GM19324 (cell line): ENCODE results near the gene ALDH1A1.

Experiments used
- ATAC-seq: cut with Tn5 transposase; IDR thresholded peaks from one replicate; pipeline ENCODE4 v1.9.1; 2021; ENCODE audit warnings: mild to moderate bottlenecking, moderate library complexity; ENCODE audit not compliant: unreplicated experiment, low FRiP score

ALDH1A1 gene

DNA sequence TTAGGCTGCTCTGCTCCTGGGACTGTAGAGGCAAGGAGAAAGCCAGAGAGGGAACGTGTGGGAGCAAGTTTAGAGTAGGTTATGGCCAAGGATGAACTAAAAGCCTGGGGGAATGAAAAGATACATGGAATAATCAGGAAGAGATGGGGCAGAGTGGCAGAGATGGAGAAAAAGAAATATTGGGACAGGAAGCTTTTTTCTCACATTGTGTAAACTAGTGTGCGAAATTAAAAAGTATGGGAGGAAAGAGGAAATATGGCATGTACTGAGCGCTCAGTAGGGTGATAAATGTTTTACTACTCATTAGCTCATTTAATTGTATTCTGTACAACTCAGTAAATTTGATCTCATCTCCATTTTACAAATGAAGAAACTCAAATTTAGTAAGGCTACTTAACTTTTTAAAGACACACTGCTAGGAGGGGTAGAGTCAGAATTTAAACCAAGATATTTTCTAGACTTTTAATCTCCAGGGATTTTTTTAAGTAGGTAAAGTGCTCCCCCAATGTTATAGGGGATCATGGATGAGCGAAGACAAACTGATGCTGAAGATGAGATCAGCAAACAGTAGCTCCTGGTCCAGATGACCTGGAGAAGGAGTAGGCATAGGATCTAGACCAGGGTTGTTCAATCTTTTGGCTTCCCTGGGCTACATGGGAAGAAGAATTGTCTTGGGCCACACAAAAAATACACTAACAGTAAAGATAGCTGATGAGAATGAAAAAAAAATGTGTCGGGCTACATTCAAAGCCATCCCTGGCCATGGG lies 30.8 kb downstream of the ALDH1A1 start:
- no peak for ATAC-seq

DNA sequence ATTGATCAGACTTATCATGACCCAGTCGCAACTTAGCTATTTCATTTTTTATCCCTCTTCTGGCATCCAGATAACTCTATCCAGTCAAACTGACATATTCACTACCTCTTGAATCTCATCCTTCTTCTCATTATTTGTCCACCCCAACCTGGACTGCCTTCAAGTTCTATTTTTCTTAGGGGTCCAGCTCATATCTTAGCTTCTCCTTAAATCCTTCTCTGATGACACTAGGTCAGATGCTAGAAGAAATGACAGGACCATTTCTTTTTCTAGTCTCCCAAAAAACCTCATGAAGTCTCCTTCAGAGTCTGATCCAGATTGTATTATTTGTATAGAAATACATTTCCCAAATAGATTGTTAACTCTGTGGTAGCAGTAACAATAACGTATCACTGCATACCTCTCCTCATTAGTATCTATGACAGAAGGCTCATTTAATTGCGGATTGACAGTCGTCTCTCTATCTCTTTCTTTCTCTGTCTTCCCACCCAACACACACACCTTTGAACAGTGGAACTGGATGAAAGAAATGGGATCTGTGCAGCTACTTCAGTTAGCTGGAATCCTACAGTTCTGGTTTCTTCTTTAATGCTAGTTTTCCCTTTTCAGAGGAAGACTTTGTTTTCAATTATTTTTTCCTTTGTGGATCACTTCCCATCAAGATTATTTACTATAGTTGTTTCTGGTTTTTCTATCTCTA lies 33.5 kb downstream of the ALDH1A1 start:
- ATAC-seq, result no peak

DNA sequence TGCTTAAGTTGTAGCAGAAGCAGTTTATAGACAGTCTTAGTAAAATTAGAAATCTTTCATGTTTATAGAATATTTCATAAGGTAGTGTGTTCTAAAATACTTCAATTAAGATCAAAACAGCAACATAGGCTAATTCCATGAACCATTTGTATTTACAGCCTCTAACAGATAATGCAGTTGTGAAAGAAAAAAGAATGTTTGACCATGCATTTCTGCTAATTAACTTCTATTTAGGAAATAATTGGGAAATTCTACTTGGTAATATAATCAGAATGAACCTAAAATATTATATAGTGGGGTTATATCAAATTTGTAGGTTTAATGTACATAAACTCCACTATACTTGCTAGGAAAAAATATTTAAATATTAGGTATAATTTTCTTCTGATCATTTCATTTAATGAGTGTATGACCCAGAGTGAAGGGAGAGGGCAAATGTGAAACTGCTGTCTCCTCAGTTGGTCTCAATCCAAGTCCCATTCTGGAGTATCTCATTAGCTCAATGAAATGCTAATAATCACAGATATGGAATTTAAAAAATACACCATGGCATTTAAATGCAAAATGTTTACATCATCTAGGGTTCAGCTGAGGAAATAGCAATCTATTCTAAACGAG lies 34.9 kb downstream of the ALDH1A1 start:
- ATAC-seq, result no peak

DNA sequence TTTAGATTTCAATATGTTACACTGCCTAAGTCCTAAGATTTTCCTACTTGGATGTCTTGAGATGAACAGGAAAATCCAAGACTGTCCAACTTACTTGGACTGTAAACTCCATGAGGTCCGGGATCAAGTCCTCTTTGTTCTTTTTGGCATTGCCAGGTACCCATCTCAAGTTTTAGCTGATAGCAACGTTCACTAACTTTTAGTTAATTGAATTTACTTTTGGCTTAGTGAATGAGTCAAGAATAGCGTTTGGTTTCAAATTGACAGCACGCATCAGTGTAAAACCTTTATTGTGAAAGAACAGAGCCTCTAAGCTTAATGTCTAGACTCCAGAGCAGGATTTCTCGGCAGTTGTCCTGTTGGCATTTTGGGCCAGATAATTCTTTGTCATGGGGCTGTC lies 37.2 kb downstream of the ALDH1A1 start:
- no peak for ATAC-seq

DNA sequence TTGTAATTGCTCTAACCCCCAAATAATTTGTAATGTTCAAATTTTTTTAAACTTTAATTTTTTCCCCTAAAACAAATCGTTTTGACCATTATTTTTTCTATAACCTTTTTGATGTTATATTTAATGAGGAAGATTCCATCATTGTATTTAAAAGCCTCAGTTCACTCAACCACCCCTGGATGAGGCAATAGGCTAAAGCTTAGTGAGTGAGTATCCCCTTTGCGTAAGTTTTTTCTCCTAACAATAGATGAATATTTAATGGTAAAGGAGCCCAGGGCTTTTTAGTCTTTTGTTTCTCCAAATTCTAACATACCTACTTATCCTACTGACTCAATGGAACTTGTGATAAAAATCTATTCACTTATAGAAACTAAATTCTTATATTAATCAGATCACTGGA lies 38.1 kb downstream of the ALDH1A1 start:
- no peak for ATAC-seq

DNA sequence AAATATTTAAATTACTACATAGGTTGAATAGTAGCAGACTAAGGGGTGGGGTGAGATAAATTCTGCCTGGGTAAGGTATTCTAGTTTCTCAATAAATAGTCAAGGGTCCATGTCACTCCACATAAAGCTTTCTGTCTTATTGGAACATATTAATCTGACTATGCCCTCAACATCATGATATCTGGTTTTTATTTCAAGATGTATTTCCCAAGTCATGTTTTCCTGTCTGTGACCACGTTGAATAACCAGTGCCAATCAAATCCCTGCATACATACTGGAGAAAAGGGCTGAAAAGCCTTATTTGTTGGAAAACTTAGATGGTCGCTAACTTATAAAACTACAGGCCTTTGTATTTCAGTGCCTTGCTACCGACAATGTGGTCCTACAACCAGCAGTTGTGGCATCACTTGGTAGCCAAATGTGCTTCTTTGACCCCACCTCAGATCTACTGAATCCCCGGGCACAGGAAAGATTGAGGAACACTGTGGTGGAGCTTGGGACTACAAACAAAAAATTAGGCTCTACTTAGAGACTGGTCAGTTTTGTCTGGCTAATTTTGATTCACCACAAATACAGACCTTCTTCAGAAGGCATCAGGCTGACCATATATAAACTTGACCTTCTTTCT lies 39.4 kb downstream of the ALDH1A1 start:
- ATAC-seq, result no peak

DNA sequence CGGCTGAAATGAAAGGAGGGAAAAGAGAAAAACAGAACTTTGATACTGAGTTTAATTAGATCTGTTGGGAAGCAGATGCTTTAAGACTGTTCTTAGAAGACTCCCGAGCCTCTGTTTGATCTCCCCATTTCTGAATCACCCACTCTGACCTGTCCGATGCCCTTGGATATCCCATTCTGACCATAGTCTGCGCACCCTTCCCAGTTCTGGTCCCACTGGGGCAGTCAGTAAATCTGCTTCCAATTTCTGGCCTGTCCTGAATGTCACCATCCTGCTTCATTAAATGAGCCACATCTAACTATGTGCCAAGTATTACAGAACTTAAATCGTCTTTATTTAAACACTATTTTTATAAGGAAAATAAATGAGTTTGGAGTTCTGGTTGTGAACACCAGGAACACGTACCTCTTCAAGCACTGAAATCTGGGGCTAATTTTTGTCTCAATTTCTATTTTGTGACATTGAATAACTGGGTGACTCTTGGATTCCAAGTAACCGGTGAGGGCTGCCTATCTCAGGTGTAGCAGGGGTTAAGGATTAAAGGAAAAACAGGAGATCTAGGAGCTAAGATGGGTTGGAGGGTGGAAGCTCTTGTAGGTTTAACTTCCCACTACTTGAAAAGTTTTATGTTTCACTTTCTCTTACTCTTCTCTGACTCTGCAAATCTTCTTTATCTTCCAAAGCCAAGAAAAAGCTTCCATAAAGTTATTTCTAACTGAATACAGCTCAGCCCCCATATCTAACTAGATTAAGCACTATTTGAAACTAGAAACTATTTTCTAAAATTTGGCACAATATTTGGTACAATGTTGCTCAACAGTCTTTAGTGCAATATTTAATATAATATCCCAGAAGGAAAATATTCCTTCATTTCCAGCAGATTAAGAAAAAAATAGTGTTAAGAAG lies 40.1 kb downstream of the ALDH1A1 start:
- no peak for ATAC-seq

DNA sequence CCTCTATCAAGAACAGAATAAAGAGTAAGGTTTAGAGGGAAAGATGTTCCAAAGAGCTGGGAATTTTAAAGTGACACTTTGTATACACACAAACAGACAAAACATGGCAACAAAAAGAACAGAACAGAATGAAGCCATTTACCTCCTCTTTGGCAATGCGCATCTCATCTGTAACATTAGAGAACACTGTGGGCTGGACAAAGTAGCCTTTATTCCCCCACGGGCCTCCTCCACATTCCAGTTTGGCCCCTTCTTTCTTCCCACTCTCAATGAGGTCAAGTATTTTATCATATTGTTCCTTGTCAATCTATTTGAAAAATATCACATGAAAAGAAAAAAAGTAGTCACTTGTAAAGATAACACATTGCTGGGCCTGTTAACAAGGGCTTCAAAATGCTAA lies 41.0 kb downstream of the ALDH1A1 start:
- no peak for ATAC-seq

DNA sequence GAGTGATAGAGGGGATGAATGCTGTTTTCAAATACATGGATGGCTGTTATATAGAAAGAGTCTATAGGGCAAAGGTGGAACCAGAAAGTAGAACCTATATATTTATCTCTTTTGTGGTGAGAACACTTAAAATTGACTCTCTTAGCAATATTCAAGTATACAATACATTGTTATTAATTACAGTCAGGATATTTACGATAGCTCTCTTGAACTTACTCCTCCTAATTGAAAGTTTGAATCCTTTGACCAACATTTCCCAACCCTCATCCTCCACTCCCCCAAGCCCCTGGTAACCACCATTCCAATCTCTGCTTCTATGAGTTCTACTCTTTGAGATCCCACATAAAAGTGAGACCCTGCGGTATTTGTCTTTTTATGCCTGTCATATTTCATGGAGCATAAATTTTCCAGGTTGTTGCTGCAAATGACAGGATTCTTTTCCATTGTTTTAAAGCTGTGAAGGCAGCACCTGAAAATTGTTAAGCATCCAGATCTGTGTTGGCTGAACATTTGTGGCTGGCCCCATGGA lies 41.5 kb downstream of the ALDH1A1 start:
- ATAC-seq, result no peak

DNA sequence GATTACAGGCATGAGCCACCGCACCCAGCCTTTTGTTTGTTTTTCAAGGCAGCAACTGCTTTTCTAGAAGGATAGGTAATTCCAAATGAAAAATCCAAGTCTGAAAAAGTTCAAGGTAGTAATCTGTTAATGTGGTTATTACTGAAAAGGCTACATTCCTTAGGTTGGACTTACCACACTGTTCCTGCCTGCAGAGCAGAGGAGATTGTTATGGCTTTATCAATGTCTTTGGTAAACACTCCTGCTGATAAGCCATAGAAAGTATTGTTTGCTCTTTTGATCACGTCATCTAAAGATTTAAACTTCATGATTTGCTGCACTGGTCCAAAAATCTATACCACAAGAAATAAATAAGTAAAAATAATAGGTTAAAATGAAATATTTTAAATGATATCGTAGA lies 43.4 kb downstream of the ALDH1A1 start:
- ATAC-seq, result no peak

DNA sequence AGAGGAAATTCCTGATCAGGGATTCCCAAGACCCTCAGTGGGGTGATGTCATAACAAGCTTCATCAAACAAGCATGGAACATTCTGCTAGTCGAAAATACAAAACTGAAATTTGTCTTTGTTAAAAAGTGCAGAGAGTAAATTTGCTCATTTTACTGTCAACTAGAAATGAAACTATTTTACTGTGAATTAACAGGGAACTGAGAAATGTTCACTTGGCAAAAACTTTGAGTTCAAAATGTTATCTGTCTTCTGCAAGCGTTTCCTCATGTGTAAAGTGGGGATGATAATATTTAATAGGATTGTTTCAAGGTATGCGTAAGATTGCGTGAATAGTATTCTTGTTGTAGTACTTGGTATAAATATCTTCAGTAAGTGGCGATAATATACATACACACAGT lies 45.4 kb downstream of the ALDH1A1 start:
- ATAC-seq, result no peak

DNA sequence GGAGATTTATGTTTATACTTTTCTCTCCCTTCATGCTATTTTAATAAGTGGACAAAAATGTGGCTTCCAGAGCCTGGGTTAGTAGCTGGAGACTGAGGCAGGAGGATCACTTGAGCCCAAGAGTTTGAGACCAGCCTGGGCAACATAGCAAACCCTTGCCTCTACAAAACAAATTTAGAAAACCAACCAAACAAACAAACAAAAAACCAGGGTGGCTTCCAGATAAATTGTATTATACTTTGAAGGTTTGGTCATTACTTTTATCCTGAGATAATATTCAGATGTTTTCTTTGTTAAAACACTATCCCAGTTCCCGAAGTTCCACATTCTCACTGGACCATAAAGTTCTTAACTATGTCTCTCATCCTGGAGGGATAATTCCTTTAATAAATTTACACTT lies 46.0 kb downstream of the ALDH1A1 start:
- ATAC-seq, result no peak

DNA sequence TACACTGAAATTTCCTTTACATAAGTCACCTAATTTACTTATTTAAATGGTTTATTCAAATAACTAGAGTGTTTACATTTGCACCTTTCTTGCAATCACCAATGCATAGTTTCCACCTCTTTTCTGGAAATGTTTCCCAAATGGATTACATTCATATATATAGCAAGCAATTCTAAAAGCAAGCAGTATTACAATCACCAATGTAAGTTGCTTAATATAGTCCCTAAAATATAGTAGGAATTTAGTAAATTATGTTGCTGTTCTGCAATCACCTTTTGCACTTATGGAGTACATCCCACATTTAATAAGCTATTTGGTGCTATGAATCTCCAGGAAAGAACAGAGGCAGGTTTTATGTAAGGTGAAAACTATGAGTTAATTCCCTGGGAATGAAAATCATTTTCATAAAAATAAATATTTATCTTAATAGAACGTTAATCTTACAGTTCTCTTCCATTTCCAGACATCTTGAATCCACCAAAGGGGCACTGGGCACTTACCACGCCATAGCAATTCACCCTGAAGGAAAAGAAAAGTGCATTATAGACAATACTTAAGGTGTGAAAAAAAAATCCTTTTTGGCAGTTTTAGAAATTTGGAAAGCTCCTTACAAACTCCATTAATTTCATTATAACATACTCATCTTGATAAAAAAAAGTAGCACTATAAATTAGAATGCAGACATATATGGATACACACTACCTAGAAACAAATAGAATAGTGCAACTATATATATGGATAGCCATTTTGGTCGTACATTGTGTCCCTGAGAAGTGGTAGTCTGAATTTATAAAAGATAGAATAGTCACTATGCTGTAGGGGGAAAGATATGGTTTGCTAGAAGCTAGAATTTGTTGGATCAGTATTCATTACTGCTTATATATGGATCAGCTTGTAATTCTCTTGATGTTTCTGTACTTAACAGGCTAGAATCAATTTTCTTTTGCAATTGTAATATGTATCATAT lies 47.1 kb downstream of the ALDH1A1 start:
- no peak for ATAC-seq

DNA sequence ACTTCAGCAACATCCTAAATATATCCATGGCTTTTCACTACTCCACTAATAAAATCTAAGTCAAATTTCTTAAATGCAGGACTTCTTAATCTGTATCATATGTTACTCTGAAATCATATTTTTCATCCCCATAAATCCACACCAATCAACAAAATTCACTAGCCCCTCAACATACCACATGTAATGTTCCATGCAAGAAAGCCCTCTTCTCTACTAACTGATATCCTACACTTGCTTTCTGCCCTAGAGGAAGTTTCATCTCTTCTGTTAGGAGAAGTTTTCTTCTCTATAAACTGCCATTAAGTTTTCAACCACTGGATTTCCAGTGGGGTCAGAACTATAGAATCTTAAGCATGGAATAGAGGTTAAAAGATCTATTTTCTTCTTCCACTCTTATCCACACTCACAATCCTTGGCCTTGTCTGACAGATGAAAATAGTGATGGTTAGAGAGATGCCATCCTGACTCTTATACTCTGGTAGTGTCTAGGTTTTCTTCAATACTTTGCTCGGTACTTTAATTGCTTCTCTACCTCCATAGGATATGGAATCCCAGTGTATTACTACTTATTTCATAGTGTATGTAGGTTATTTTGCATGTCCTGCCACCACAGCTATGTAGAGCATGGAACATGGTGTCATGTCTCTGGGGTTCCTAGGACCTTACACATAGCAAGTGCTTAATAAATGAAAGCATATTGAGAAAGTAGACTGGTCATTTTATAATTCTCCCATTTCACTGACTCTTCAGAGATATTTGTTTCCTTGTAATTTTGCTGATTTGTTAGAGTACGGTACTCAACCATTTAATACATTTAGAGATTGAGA lies 48.4 kb downstream of the ALDH1A1 start:
- ATAC-seq, result no peak

DNA sequence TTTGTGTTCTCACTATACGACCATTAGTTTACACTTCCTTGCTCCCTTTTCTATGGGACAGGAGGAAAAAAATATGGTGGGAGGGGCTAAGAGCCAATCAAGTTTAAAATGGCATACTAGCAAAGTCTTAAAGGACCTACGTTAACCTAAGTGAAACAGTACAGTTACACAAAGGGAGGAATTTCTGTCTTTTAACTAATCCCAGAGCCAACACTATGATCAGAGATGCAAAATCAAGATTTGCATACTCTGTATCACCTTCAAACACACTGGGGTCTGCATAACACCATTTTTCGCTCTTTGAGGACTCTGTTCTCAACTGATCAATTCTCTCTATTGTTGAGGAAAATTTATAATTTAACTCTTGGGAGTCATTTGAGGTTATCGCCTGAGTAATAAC lies 49.8 kb downstream of the ALDH1A1 start:
- ATAC-seq, result no peak

DNA sequence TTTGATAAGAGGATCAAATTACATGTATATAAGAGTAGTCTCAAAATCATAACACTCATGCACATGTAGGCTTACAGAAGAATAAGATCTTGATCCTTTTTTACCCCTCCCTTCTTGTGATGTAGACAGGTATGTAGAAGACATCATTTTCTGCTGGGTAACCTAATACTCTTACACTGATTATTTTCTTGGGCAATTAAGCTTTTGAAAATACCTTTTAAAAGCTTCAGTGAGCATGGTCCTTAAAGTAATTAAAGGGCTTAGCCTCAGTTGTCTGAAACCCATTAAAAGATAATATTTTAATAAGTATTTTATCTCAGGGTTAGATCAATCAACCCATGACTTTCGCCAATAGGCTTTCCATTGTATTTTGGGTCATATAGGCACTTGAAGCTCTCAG lies 50.6 kb downstream of the ALDH1A1 start:
- ATAC-seq, result no peak

DNA sequence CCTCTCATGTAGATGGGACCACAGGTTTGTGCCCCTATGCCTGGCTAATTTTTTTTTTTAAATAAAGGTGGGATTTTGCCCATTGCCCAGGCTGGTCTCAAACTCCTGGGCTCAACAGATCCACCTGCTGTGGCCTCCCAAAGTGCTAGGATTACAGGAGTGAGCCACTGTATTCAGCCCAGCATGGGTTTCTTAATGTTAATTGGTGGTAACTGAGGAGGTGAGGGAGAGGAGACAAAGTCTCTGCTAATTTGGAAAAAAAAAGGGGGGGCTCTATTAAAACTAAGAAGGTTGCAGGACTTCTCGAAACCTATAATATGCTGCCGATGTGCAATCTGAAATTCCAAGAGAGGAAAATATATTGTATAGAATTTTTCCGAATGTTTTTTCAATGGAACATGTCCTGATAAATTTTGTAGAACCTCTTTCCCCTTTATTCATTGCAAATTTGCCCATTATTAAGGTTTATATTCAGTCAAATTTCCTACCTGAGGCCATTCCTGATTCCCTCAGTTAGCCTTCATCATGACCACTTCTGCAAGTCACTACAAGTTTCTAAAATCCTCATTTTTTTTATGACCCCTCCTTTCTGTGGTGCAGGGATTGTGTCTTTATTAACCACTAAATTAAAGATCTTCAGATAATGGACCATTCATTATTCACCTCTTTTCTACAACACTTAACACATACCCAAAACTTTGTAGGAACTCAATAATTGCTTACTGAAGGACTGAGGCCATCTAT lies 52.9 kb downstream of the ALDH1A1 start:
- no peak for ATAC-seq
